Sigmoid colon (tissue), 4 donors: ENCODE data around the gene CBARP.

Experiments
- CTCF ChIP-seq, 4 experiments: fragments of 450-650 bp in 3 of 4; fragments of 200-600 bp in 1 of 4; IDR thresholded peaks; one replicate each; pipeline ENCODE4 v1.5.1; 2016 to 2019; ENCODE audit warnings: antibody characterized with exemption in 4 of 4, mild to moderate bottlenecking in 3 of 4, moderate library complexity in 2 of 4
- POLR2AphosphoS5 ChIP-seq, 4 donors: sonication (generic); formaldehyde crosslinking; IDR thresholded peaks; one replicate each; pipeline ENCODE4 v1.6.1; 2017; ENCODE audit warnings: antibody characterized with exemption in 4 of 4

GRCh38 chr19:1279782-1280341, 42.1 kb upstream of the CBARP start:
- TF ChIP-seq CTCF (IDR thresholded peaks at IDR 0.05) = peak; percentile 73 to 97 (median 89)
- TF ChIP-seq POLR2AphosphoS5 (IDR thresholded peaks at IDR 0.05) = no peak
